Panc1 (cell line): ENCODE measurements around the gene MON1A. TPM values are rescaled to one million over a fixed set of nuclear protein-coding genes. Genes with fewer than 3 reads are reported as not detected.
A peak's percentile ranks its signal among the peaks of the same experiment; 100 is the strongest.

Source experiments
- ATAC-seq: fragments of 200-7000 bp; cut with Tn5 transposase; 2 replicates; pipeline ENCODE4 v1.9.1; 2020; ENCODE audit warnings: mild to moderate bottlenecking, moderate library complexity
- BruUV-seq: library from RNA; stranded (reverse); fragments of 400-500 nt; replicated peaks from 2 replicates; lab custom pipeline; 2021; lab: Mats Ljungman, UMichigan
- CTCF ChIA-PET: fragments of 300-600 bp; sonication (Branson Sonifier 250); formaldehyde crosslinking; loops from one replicate; lab custom pipeline; 2022; ENCODE audit warnings: antibody characterized with exemption; lab: Charles Lee
- POLR2A ChIA-PET: fragments of 300-600 bp; sonication (Branson Sonifier 250); formaldehyde crosslinking; loops from one replicate; lab custom pipeline; 2022; ENCODE audit warnings: antibody characterized with exemption; lab: Charles Lee
- DNase-seq: peaks from one replicate; pipeline ENCODE4 v3.0.0-alpha.2; 2010; ENCODE audit warnings: low read depth, low spot score
- H3K27ac ChIP-seq: 2 replicates; pipeline ENCODE4 v1.5.1; 2011; ENCODE audit warnings: mild to moderate bottlenecking, low read length, inconsistent platforms
- H3K27me3 ChIP-seq: fragments of 200-500 bp; sonication (Bioruptor generic); 2 replicates; pipeline ENCODE4 v1.6.0; 2014; ENCODE audit warnings: low read length, inconsistent platforms; ENCODE audit not compliant: control insufficient read depth, insufficient read depth
- H3K36me3 ChIP-seq: fragments of 200-500 bp; sonication (Bioruptor generic); 2 replicates; pipeline ENCODE4 v1.5.1; 2014; ENCODE audit warnings: inconsistent platforms, mild to moderate bottlenecking, low read length, moderate library complexity; ENCODE audit not compliant: control insufficient read depth, insufficient read depth
- H3K4me1 ChIP-seq: 2 replicates; pipeline ENCODE4 v1.5.1; 2011; ENCODE audit warnings: inconsistent platforms, mild to moderate bottlenecking, low read length, moderate library complexity; ENCODE audit not compliant: control insufficient read depth, insufficient read depth
- H3K4me3 ChIP-seq, 2 experiments: 2 replicates each; pipeline ENCODE4 v1.5.1; 2011 to 2012; ENCODE audit warnings: low read depth in 2 of 2, low read length in 2 of 2, mild to moderate bottlenecking in 2 of 2, inconsistent platforms in 1 of 2, moderate library complexity in 1 of 2
- H3K9me3 ChIP-seq: fragments of 200-500 bp; sonication (Bioruptor generic); 2 replicates; pipeline ENCODE4 v1.5.1; 2014; ENCODE audit warnings: low read depth, mild to moderate bottlenecking, inconsistent platforms, low read length, moderate library complexity; ENCODE audit not compliant: control insufficient read depth, insufficient read depth
- CTCF ChIP-seq: fragments of 450-650 bp; IDR thresholded peaks from 2 replicates; pipeline ENCODE4 v1.5.1; 2017; ENCODE audit warnings: mild to moderate bottlenecking
- POLR2AphosphoS5 ChIP-seq: IDR thresholded peaks from 2 replicates; pipeline ENCODE4 v1.6.1; 2012; ENCODE audit warnings: mild to moderate bottlenecking, low read depth, low read length, moderate library complexity
- REST ChIP-seq, 2 experiments: IDR thresholded peaks; 2 replicates each; pipeline ENCODE4 v1.6.1; 2011 to 2012; ENCODE audit warnings: low read depth in 2 of 2, control low read depth in 1 of 2, low read length in 1 of 2, mild to moderate bottlenecking in 1 of 2, moderate library complexity in 1 of 2; ENCODE audit not compliant: insufficient read depth in 1 of 2
- SIN3A ChIP-seq: IDR thresholded peaks from 2 replicates; pipeline ENCODE4 v1.6.1; 2012; ENCODE audit warnings: low read depth, mild to moderate bottlenecking, low read length, moderate library complexity, borderline replicate concordance; ENCODE audit not compliant: insufficient read depth
- TCF7L2 ChIP-seq: IDR thresholded peaks from 2 replicates; pipeline ENCODE4 v1.6.1; 2011; ENCODE audit warnings: mild to moderate bottlenecking, low read depth, low read length, inconsistent platforms
- in situ Hi-C: cut with HindIII; loops from 2 replicates; pipeline ENCODE4 v1.10.0; 2016; ENCODE audit warnings: low sequenced_read_pairs, low pct_unique_long_range_greater_than_20kb
- intact Hi-C: fragments of 100-400 bp; cut with micrococcal nuclease; formaldehyde crosslinking; loops from one replicate; pipeline ENCODE4 v1.10.0; 2022; ENCODE audit not compliant: unreplicated experiment
- total RNA-seq: library from RNA; stranded (reverse); gene quantifications from one replicate; pipeline ENCODE4 v1.2.1, GENCODE V29; 2021; ENCODE audit not compliant: unreplicated experiment

Gene MON1A
- total RNA-seq, 1 experiment from 2014 or later, result 12.9 TPM

GRCh38 chr3:49869525-49870126, 60.0 kb downstream of the MON1A start, which contains the start of gene CAMKV:
Gene CAMKV (minus strand): TSS chr3:49869906. CDS start chr3:49862388, 7,518 bp downstream.
- BruUV-seq, result no TSS peak
- Histone ChIP-seq H3K4me1 (no peaks in the 10 kb centered on the region), H3K36me3 (no peaks in the 10 kb centered on the region), H3K4me3 (peak within 1 kb of the TSS; percentile 33 to 38), H3K9me3 (no peaks in the 10 kb centered on the region), H3K27ac (no peak within 1 kb of the TSS), H3K27me3 (no peaks in the 10 kb centered on the region)
- ATAC-seq (peak; percentile 66), DNase-seq (no peak)
- ChIA-PET CTCF (no interaction called here), POLR2A (no interaction called here)
- in situ Hi-C loops, result no loop called here
- no peak for TF ChIP-seq CTCF
- no peak for TF ChIP-seq REST (IDR thresholded peaks at IDR 0.05; ENCODE audit: insufficient read depth in 1 of 2, low read depth in 2 of 2, low read length in 1 of 2)
- no peak for TF ChIP-seq POLR2AphosphoS5
- no peak for TF ChIP-seq SIN3A
- no peak for TF ChIP-seq TCF7L2
- intact Hi-C loops, result no loop called here

GRCh38 chr3:49868862-49869466, 60.6 kb downstream of the MON1A start:
- in situ Hi-C loops, result no loop called here
- TF ChIP-seq POLR2AphosphoS5 (no peak), SIN3A (no peak), REST (IDR thresholded peaks at IDR 0.05; ENCODE audit: insufficient read depth in 1 of 2, low read depth in 2 of 2, low read length in 1 of 2) (0 out of 4 replicates have a peak, but pooled peaks of 1 of the 2 experiments have one; percentile 32), CTCF (no peak)
- ChIA-PET POLR2A (no interaction called here), CTCF (no interaction called here)
- Histone ChIP-seq H3K36me3 (no peaks in the 10 kb centered on the region), H3K9me3 (no peaks in the 10 kb centered on the region), H3K4me1 (no peaks in the 10 kb centered on the region), H3K4me3 (peak overlapping the region; percentile 33 to 38), H3K27ac (no peak overlapping the region), H3K27me3 (no peaks in the 10 kb centered on the region)
- DNase-seq, result no peak
- ATAC-seq, result no peak
- BruUV-seq, result no TSS peak
- intact Hi-C loops, result no loop called here
